HL-60 (cell line): ENCODE measurements around the gene MIDN.

ENCODE experiments used
- DNase-seq, 2 experiments: peaks; one replicate each; pipeline ENCODE4 v3.0.0-alpha.2; 2010 to 2020; ENCODE audit warnings: low read depth in 1 of 2, low spot score in 1 of 2
- H3K27ac ChIP-seq: fragments of 250-450 bp; sonication (Bioruptor Pico); replicated peaks from 2 replicates; pipeline ENCODE4 v1.5.1; 2020; ENCODE audit warnings: mild to moderate bottlenecking, moderate library complexity
- H3K27me3 ChIP-seq: fragments of 250-450 bp; sonication (Bioruptor Pico); 2 replicates; pipeline ENCODE4 v1.5.1; 2021; ENCODE audit warnings: mild to moderate bottlenecking, moderate library complexity; ENCODE audit not compliant: insufficient read depth, poor library complexity, severe bottlenecking
- H3K4me3 ChIP-seq: replicated peaks from 2 replicates; pipeline ENCODE4 v1.5.1; 2011; ENCODE audit warnings: mild to moderate bottlenecking, control low read depth, low read length; ENCODE audit not compliant: insufficient read depth
- CTCF ChIP-seq: IDR thresholded peaks from one replicate; pipeline ENCODE4 v1.5.1; 2011; ENCODE audit warnings: low read length, control low read depth, inconsistent platforms; ENCODE audit not compliant: insufficient read depth
- GABPA ChIP-seq: IDR thresholded peaks from 2 replicates; pipeline ENCODE4 v1.6.1; 2012; ENCODE audit warnings: low read depth
- POLR2AphosphoS5 ChIP-seq: IDR thresholded peaks from 2 replicates; pipeline ENCODE4 v1.6.1; 2012; ENCODE audit warnings: low read depth
- REST ChIP-seq: IDR thresholded peaks from 2 replicates; pipeline ENCODE4 v1.6.1; 2012; ENCODE audit warnings: low read depth; ENCODE audit not compliant: insufficient replicate concordance
- SPI1 ChIP-seq: IDR thresholded peaks from 2 replicates; pipeline ENCODE4 v1.6.1; 2012; ENCODE audit warnings: low read depth, mild to moderate bottlenecking, borderline replicate concordance

Gene MIDN

GRCh38 chr19:1230783-1231489, 17.4 kb upstream of the MIDN start:
- peaks cover 6% of the 10 kb centered on the region for H3K27me3 ChIP-seq

GRCh38 chr19:1231729-1232637, 16.4 kb upstream of the MIDN start:
- no peak overlapping the region for H3K4me3 ChIP-seq
- no peak overlapping the region for H3K27ac ChIP-seq

More at GRCh38 chr19:1230783-1231489, 17.4 kb upstream of the MIDN start:
- no peak overlapping the region for H3K4me3 ChIP-seq
- TF ChIP-seq GABPA (no peak), REST (no peak), SPI1 (no peak)
- H3K27ac ChIP-seq: no peak overlapping the region
- no peak for DNase-seq

GRCh38 chr19:1232652-1233072, 15.7 kb upstream of the MIDN start:
- no peak overlapping the region for H3K4me3 ChIP-seq
- peaks cover 18% of the 10 kb centered on the region for H3K27me3 ChIP-seq
- TF ChIP-seq GABPA (no peak), POLR2AphosphoS5 (no peak), CTCF (no peak), SPI1 (no peak), REST (no peak)
- no peak overlapping the region for H3K27ac ChIP-seq
- DNase-seq: no peak

More at GRCh38 chr19:1231729-1232637, 16.4 kb upstream of the MIDN start:
- DNase-seq: no peak
- TF ChIP-seq SPI1 (no peak), CTCF (no peak), POLR2AphosphoS5 (no peak), REST (no peak), GABPA (no peak)
- H3K27me3 ChIP-seq: peaks cover 14% of the 10 kb centered on the region
